ENCODE results near the gene SIRT1.
A peak's percentile ranks its signal among the peaks of the same experiment; 100 is the strongest.
"Not testable (repeated sequence)": the region's sequence is repeated elsewhere in the genome, so short reads cannot be mapped to it uniquely, and the experiment has no call there.

The SIRT1 gene

GRCh38 chr10:67884313-67884841 is at the start of gene SIRT1:
SIRT1 (plus strand) TSS chr10:67884656; CDS start chr10:67884722, 66 bp downstream.
- Histone ChIP-seq H3K9me3 (ENCODE audit: low read length) (no peaks in the 10 kb centered on the region), H3K9ac (ENCODE audit: low read length) (peak within 1 kb of the TSS; percentile 65), H3K4me1 (ENCODE audit: insufficient read depth, low read length) (peaks cover 19% of the 10 kb centered on the region), H3K27ac (ENCODE audit: low read depth, low read length) (peak within 1 kb of the TSS; percentile 93), H3K4me3 (ENCODE audit: low read depth in 1 of 2, low read length in 2 of 2) (peak within 1 kb of the TSS; percentile 62 to 86), H3K36me3 (ENCODE audit: insufficient read depth, low read length) (peaks cover 26% of the 10 kb centered on the region), H3K27me3 (ENCODE audit: control insufficient read depth in 1 of 2, insufficient read depth in 2 of 2, low read length in 2 of 2) (no peaks in the 10 kb centered on the region)

- H3K9ac ChIP-seq (ENCODE audit: low read length); H3K4me3 ChIP-seq (ENCODE audit: low read depth in 1 of 2, low read length in 2 of 2); H3K9me3 ChIP-seq (ENCODE audit: low read length): not testable (repeated sequence)
These were observed 48.7 kb upstream of the SIRT1 start for GRCh38 chr10:67835541-67836394.

GRCh38 chr10:67836488-67836887 is 48.0 kb upstream of the SIRT1 start:
- no peaks in the 10 kb centered on the region for H3K9me3 ChIP-seq (ENCODE audit: low read length)
- H3K27ac ChIP-seq (ENCODE audit: low read depth, low read length) = no peak overlapping the region
- H3K27me3 ChIP-seq (ENCODE audit: control insufficient read depth in 1 of 2, insufficient read depth in 2 of 2, low read length in 2 of 2) = no peaks in the 10 kb centered on the region
- H3K9ac ChIP-seq (ENCODE audit: low read length) = no peak overlapping the region
- no peak overlapping the region for H3K4me3 ChIP-seq (ENCODE audit: low read depth in 1 of 2, low read length in 2 of 2)
- no peaks in the 10 kb centered on the region for H3K36me3 ChIP-seq (ENCODE audit: insufficient read depth, low read length)
- no peaks in the 10 kb centered on the region for H3K4me1 ChIP-seq (ENCODE audit: insufficient read depth, low read length)

More at GRCh38 chr10:67835541-67836394, 48.7 kb upstream of the SIRT1 start:
- H3K27me3 ChIP-seq (ENCODE audit: control insufficient read depth in 1 of 2, insufficient read depth in 2 of 2, low read length in 2 of 2); H3K27ac ChIP-seq (ENCODE audit: low read depth, low read length); H3K4me1 ChIP-seq (ENCODE audit: insufficient read depth, low read length); H3K36me3 ChIP-seq (ENCODE audit: insufficient read depth, low read length): not testable (repeated sequence)

GRCh38 chr10:67836972-67837371 is 47.5 kb upstream of the SIRT1 start:
- H3K4me3 ChIP-seq (ENCODE audit: low read depth in 1 of 2, low read length in 2 of 2) = no peak overlapping the region
- no peak overlapping the region for H3K9ac ChIP-seq (ENCODE audit: low read length)
- no peaks in the 10 kb centered on the region for H3K36me3 ChIP-seq (ENCODE audit: insufficient read depth, low read length)
- no peaks in the 10 kb centered on the region for H3K9me3 ChIP-seq (ENCODE audit: low read length)
- H3K4me1 ChIP-seq (ENCODE audit: insufficient read depth, low read length) = no peaks in the 10 kb centered on the region
- no peaks in the 10 kb centered on the region for H3K27me3 ChIP-seq (ENCODE audit: control insufficient read depth in 1 of 2, insufficient read depth in 2 of 2, low read length in 2 of 2)
- H3K27ac ChIP-seq (ENCODE audit: low read depth, low read length) = no peak overlapping the region

- Histone ChIP-seq H3K9me3 (ENCODE audit: low read length) (no peaks in the 10 kb centered on the region), H3K9ac (ENCODE audit: low read length) (no peak within 1 kb of the TSS), H3K4me1 (ENCODE audit: insufficient read depth, low read length) (no peaks in the 10 kb centered on the region), H3K36me3 (ENCODE audit: insufficient read depth, low read length) (no peaks in the 10 kb centered on the region), H3K27me3 (ENCODE audit: control insufficient read depth in 1 of 2, insufficient read depth in 2 of 2, low read length in 2 of 2) (no peaks in the 10 kb centered on the region), H3K27ac (ENCODE audit: low read depth, low read length) (no peak within 1 kb of the TSS), H3K4me3 (ENCODE audit: low read depth in 1 of 2, low read length in 2 of 2) (peak within 1 kb of the TSS in 1 of 2 donors; percentile 66)
These were observed 46.7 kb upstream of the SIRT1 start, which contains the start of gene DNAJC12 for GRCh38 chr10:67837541-67838314. DNAJC12 (minus strand) TSS chr10:67838188; CDS start chr10:67838011, 177 bp downstream.

GRCh38 chr10:67839511-67839910 is 44.9 kb upstream of the SIRT1 start:
- H3K4me1 ChIP-seq (ENCODE audit: insufficient read depth, low read length); H3K27ac ChIP-seq (ENCODE audit: low read depth, low read length); H3K9ac ChIP-seq (ENCODE audit: low read length); H3K9me3 ChIP-seq (ENCODE audit: low read length); H3K4me3 ChIP-seq (ENCODE audit: low read depth in 1 of 2, low read length in 2 of 2); H3K27me3 ChIP-seq (ENCODE audit: control insufficient read depth in 1 of 2, insufficient read depth in 2 of 2, low read length in 2 of 2); H3K36me3 ChIP-seq (ENCODE audit: insufficient read depth, low read length): not testable (repeated sequence)

- no peak overlapping the region for H3K4me3 ChIP-seq (ENCODE audit: low read depth in 1 of 2, low read length in 2 of 2)
- H3K4me1 ChIP-seq (ENCODE audit: insufficient read depth, low read length) = no peaks in the 10 kb centered on the region
- H3K36me3 ChIP-seq (ENCODE audit: insufficient read depth, low read length) = no peaks in the 10 kb centered on the region
- no peaks in the 10 kb centered on the region for H3K27me3 ChIP-seq (ENCODE audit: control insufficient read depth in 1 of 2, insufficient read depth in 2 of 2, low read length in 2 of 2)
- H3K9me3 ChIP-seq (ENCODE audit: low read length) = no peaks in the 10 kb centered on the region
- no peak overlapping the region for H3K9ac ChIP-seq (ENCODE audit: low read length)
- no peak overlapping the region for H3K27ac ChIP-seq (ENCODE audit: low read depth, low read length)
These were observed 44.5 kb upstream of the SIRT1 start for GRCh38 chr10:67839951-67840350.

GRCh38 chr10:67841737-67842136 is 42.7 kb upstream of the SIRT1 start:
- Histone ChIP-seq H3K4me1 (ENCODE audit: insufficient read depth, low read length) (no peaks in the 10 kb centered on the region), H3K4me3 (ENCODE audit: low read depth in 1 of 2, low read length in 2 of 2) (no peak overlapping the region), H3K27ac (ENCODE audit: low read depth, low read length) (no peak overlapping the region), H3K36me3 (ENCODE audit: insufficient read depth, low read length) (no peaks in the 10 kb centered on the region), H3K27me3 (ENCODE audit: control insufficient read depth in 1 of 2, insufficient read depth in 2 of 2, low read length in 2 of 2) (no peaks in the 10 kb centered on the region), H3K9ac (ENCODE audit: low read length) (no peak overlapping the region), H3K9me3 (ENCODE audit: low read length) (no peaks in the 10 kb centered on the region)

GRCh38 chr10:67843284-67843683 is 41.2 kb upstream of the SIRT1 start:
- no peaks in the 10 kb centered on the region for H3K9me3 ChIP-seq (ENCODE audit: low read length)
- no peak overlapping the region for H3K27ac ChIP-seq (ENCODE audit: low read depth, low read length)
- H3K4me3 ChIP-seq (ENCODE audit: low read depth in 1 of 2, low read length in 2 of 2) = no peak overlapping the region
- H3K36me3 ChIP-seq (ENCODE audit: insufficient read depth, low read length) = no peaks in the 10 kb centered on the region
- no peaks in the 10 kb centered on the region for H3K4me1 ChIP-seq (ENCODE audit: insufficient read depth, low read length)
- H3K27me3 ChIP-seq (ENCODE audit: control insufficient read depth in 1 of 2, insufficient read depth in 2 of 2, low read length in 2 of 2) = no peaks in the 10 kb centered on the region
- no peak overlapping the region for H3K9ac ChIP-seq (ENCODE audit: low read length)

- peaks cover 5% of the 10 kb centered on the region for H3K4me1 ChIP-seq (ENCODE audit: insufficient read depth, low read length)
- no peaks in the 10 kb centered on the region for H3K27me3 ChIP-seq (ENCODE audit: control insufficient read depth in 1 of 2, insufficient read depth in 2 of 2, low read length in 2 of 2)
- H3K9me3 ChIP-seq (ENCODE audit: low read length) = no peaks in the 10 kb centered on the region
- H3K27ac ChIP-seq (ENCODE audit: low read depth, low read length) = peak overlapping the region; percentile 82
- peak overlapping the region; percentile 98 for H3K9ac ChIP-seq (ENCODE audit: low read length)
- H3K4me3 ChIP-seq (ENCODE audit: low read depth in 1 of 2, low read length in 2 of 2) = peak overlapping the region; percentile 45 to 89
- H3K36me3 ChIP-seq (ENCODE audit: insufficient read depth, low read length) = no peaks in the 10 kb centered on the region
These were observed 35.0 kb upstream of the SIRT1 start for GRCh38 chr10:67849331-67850011.

- H3K9ac ChIP-seq (ENCODE audit: low read length) = no peak overlapping the region
- no peaks in the 10 kb centered on the region for H3K27me3 ChIP-seq (ENCODE audit: control insufficient read depth in 1 of 2, insufficient read depth in 2 of 2, low read length in 2 of 2)
- no peaks in the 10 kb centered on the region for H3K9me3 ChIP-seq (ENCODE audit: low read length)
- H3K36me3 ChIP-seq (ENCODE audit: insufficient read depth, low read length) = no peaks in the 10 kb centered on the region
- H3K27ac ChIP-seq (ENCODE audit: low read depth, low read length) = no peak overlapping the region
- peaks cover 5% of the 10 kb centered on the region for H3K4me1 ChIP-seq (ENCODE audit: insufficient read depth, low read length)
- no peak overlapping the region for H3K4me3 ChIP-seq (ENCODE audit: low read depth in 1 of 2, low read length in 2 of 2)
These were observed 33.3 kb upstream of the SIRT1 start for GRCh38 chr10:67851186-67851585.

All from muscle layer of colon (tissue), 2 donors.